Upper lobe of left lung (tissue), 6 donors: ENCODE measurements around the gene TRIM14. TPM values are rescaled to one million over a fixed set of nuclear protein-coding genes. Genes with fewer than 3 reads are reported as not detected.
"Not testable (repeated sequence)": the region's sequence is repeated elsewhere in the genome, so short reads cannot be mapped to it uniquely, and the experiment has no call there.

Experiments used
- ATAC-seq, 2 donors: fragments of 200-7000 bp; cut with Tn5 transposase; one replicate each; pipeline ENCODE4 v1.9.1; 2022; ENCODE audit warnings: mild to moderate bottlenecking in 2 of 2, moderate library complexity in 2 of 2; ENCODE audit not compliant: low FRiP score in 2 of 2
- DNase-seq, 2 donors: peaks; one replicate each; pipeline ENCODE4 v3.0.0-alpha.2; 2019 to 2020
- H3K27ac ChIP-seq, 4 donors: fragments of 200-600 bp; sonication (generic); one replicate each; pipeline ENCODE4 v1.5.1; 2016 to 2019
- H3K27me3 ChIP-seq, 4 donors: fragments of 200-600 bp; sonication (generic); one replicate each; pipeline ENCODE4 v1.5.1; 2017 to 2019
- H3K36me3 ChIP-seq, 4 donors: fragments of 200-600 bp; sonication (generic); one replicate each; pipeline ENCODE4 v1.5.1; 2016 to 2019
- H3K4me1 ChIP-seq, 4 donors: fragments of 200-600 bp; sonication (generic); one replicate each; pipeline ENCODE4 v1.5.1; 2018 to 2019
- H3K4me3 ChIP-seq, 4 donors: fragments of 200-600 bp; sonication (generic); one replicate each; pipeline ENCODE4 v1.5.1; 2017 to 2019; ENCODE audit warnings: mild to moderate bottlenecking in 2 of 4, moderate library complexity in 1 of 4
- H3K9me3 ChIP-seq, 4 donors: fragments of 200-600 bp; sonication (generic); one replicate each; pipeline ENCODE4 v1.5.1; 2018 to 2019
- EP300 ChIP-seq, 4 donors: sonication (generic); formaldehyde crosslinking; IDR thresholded peaks; one replicate each; pipeline ENCODE4 v1.5.1; 2017; ENCODE audit warnings: antibody characterized with exemption in 4 of 4, control low read depth in 2 of 4
- POLR2A ChIP-seq, 4 donors: fragments of 450-650 bp; IDR thresholded peaks; one replicate each; pipeline ENCODE4 v1.5.1; 2016 to 2017; ENCODE audit warnings: antibody characterized with exemption in 4 of 4, mild to moderate bottlenecking in 2 of 4
- POLR2AphosphoS5 ChIP-seq, 2 donors: sonication (generic); formaldehyde crosslinking; IDR thresholded peaks; one replicate each; pipeline ENCODE4 v1.5.1; 2017; ENCODE audit warnings: antibody characterized with exemption in 2 of 2
- WGBS, 2 donors: methylation state at CpG; one replicate each; pipeline ENCODE4 v1.1.5; 2017 to 2018; 5-methylcytosine and 5-hydroxymethylcytosine counted together
- total RNA-seq, 6 donors: library from RNA; depleted of rRNA in 4 of 6; stranded (reverse); fragments of >200 nt in 4 of 6; gene quantifications; one replicate each; pipeline versions ENCODE4 v1.1.0 to v1.2.1, GENCODE V29; 2016 to 2021
- TF ChIP-seq, protein P1 (sequence below), 6 experiments: fragments of 450-650 bp in 4 of 6; fragments of 200-600 bp in 2 of 6; sonication (generic) in 2 of 6; IDR thresholded peaks; one replicate each; pipeline ENCODE4 v1.5.1; 2016 to 2019; ENCODE audit warnings: antibody characterized with exemption in 6 of 6
- donor health status: DM: no; HTN: no; CAD: no; lungs with moderate emphysema.
- donor health status: DM: no; HTN: yes; CAD: no; lungs with severe emphysema.

TRIM14 gene
- total RNA-seq, 6 donors from 2014 or later, result 28.6 to 52.1 (median 46.2) TPM

DNA sequence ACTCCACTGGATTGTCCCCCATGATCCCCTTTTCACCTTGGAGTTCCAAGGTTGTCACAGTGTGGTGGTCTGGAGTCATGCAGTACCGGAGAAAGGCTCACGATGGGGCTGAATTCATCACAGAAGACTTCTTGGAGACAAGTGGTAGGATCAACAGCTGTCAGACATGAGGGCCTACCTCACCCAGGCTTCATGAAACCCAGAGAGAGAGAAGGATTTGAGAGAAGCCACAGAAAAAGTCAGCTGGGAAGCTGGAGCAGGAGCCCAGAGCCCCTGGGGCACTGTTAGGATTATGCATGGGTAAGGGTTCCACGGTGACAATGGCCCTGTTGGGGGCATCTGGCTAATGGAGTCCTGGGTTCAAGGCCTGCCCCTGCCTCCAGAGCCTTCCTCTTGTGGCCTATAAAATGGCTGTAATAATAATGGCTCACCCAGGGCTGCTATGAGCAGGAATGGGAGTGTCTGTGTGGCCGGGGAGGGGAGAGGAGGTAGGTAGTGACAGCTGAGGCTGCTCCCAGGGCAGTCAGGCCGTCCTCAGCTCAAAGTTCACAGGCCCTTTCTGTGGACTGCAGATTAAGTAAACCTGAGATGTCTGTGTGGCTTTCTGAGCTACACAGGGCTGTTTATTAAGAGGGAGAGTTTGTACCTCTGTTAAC, 910 bp downstream of the TRIM14 start:
- no peaks in the 10 kb centered on the region for H3K27me3 ChIP-seq

DNA sequence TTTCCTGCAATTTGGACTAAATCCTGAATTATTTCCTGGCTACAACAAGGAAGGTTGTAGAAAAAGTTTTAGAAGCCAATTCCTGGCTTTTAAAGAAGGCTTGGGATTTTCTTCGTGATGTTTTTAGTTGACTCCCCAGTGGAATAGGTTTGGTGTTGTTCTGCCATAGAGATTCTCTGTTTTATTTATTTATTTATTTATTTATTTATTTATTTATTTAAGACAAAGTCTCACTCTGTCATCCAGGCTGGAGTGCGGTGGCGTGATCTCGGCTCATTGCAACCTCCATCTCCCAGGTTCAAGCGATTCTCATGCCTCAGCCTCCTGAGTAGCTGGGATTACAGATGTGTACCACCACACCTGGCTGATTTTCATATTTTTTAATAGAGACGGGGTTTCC, 1.9 kb downstream of the TRIM14 start:
- not testable (repeated sequence) for DNase-seq, H3K36me3 ChIP-seq, H3K9me3 ChIP-seq, H3K4me3 ChIP-seq, H3K27me3 ChIP-seq, ATAC-seq
- 93 to 97% methylated on average over 6 of the region's 6 CpGs for WGBS, 2 donors
- H3K27ac ChIP-seq, result peak overlapping the region in 1 of 4 donors; percentile 86
- peaks cover 25 to 45% (median 33%) of the 10 kb centered on the region in 4 donors for H3K4me1 ChIP-seq

More for the DNA sequence above, 910 bp downstream of the TRIM14 start:
- peaks cover 25 to 45% (median 33%) of the 10 kb centered on the region in 4 donors for H3K4me1 ChIP-seq
- ATAC-seq (peak in 1 of 2 donors; percentile 40), DNase-seq (no peak)
- peak overlapping the region; percentile 76 to 88 (median 86) for H3K27ac ChIP-seq
- H3K4me3 ChIP-seq, result peak overlapping the region in 3 of 4 donors; percentile 77 to 85 (median 81)
- no peaks in the 10 kb centered on the region for H3K36me3 ChIP-seq
- H3K9me3 ChIP-seq, result no peaks in the 10 kb centered on the region
- 43 to 52% methylated on average over 3 to 5 of the region's 5 CpGs for WGBS, 2 donors
- TF ChIP-seq POLR2A (IDR thresholded peaks at IDR 0.05), result no peak
- TF ChIP-seq, protein P1, sequence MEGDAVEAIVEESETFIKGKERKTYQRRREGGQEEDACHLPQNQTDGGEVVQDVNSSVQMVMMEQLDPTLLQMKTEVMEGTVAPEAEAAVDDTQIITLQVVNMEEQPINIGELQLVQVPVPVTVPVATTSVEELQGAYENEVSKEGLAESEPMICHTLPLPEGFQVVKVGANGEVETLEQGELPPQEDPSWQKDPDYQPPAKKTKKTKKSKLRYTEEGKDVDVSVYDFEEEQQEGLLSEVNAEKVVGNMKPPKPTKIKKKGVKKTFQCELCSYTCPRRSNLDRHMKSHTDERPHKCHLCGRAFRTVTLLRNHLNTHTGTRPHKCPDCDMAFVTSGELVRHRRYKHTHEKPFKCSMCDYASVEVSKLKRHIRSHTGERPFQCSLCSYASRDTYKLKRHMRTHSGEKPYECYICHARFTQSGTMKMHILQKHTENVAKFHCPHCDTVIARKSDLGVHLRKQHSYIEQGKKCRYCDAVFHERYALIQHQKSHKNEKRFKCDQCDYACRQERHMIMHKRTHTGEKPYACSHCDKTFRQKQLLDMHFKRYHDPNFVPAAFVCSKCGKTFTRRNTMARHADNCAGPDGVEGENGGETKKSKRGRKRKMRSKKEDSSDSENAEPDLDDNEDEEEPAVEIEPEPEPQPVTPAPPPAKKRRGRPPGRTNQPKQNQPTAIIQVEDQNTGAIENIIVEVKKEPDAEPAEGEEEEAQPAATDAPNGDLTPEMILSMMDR (IDR thresholded peaks at IDR 0.05), result peak in 5 of 6 experiments; percentile 7 to 30 (median 21)

DNA sequence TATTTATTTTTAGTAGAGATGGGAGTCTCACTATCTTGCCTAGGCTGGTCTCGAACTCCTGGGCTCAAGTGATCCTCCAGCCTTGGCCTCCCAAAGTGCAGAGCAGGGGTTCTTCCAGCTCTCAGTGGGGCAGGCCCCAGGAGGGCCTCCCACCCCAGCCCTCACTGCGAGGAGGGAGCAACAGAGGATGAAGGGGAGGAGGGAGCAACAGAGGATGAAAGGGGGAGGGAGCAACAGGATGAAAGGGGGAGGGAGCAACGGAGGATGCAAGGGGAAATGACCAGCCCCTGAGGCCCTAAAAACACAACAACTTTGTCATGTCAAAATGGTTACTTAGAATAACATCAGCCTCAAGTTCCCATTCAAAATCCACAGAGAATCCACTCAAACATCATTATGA, 10.0 kb downstream of the TRIM14 start:
- no peak for TF ChIP-seq EP300 (IDR thresholded peaks at IDR 0.05)
- TF ChIP-seq, protein P1 (IDR thresholded peaks at IDR 0.05), result no peak
- no peak for TF ChIP-seq POLR2AphosphoS5 (IDR thresholded peaks at IDR 0.05)
- no peak for TF ChIP-seq POLR2A (IDR thresholded peaks at IDR 0.05)
- H3K4me1 ChIP-seq, result peaks cover 0 to 10% (median 5%) of the 10 kb centered on the region in 4 donors
- peaks cover 0 to 6% (median 0%) of the 10 kb centered on the region in 4 donors for H3K36me3 ChIP-seq
- no peaks in the 10 kb centered on the region for H3K9me3 ChIP-seq
- H3K27me3 ChIP-seq, result no peaks in the 10 kb centered on the region
- H3K27ac ChIP-seq, result peak overlapping the region in 2 of 4 donors; percentile 65 to 67
- WGBS, 2 donors, result 64 to 72% methylated on average over 3 of the region's 3 CpGs
- H3K4me3 ChIP-seq, result no peak overlapping the region
- ATAC-seq (no peak), DNase-seq (no peak)

DNA sequence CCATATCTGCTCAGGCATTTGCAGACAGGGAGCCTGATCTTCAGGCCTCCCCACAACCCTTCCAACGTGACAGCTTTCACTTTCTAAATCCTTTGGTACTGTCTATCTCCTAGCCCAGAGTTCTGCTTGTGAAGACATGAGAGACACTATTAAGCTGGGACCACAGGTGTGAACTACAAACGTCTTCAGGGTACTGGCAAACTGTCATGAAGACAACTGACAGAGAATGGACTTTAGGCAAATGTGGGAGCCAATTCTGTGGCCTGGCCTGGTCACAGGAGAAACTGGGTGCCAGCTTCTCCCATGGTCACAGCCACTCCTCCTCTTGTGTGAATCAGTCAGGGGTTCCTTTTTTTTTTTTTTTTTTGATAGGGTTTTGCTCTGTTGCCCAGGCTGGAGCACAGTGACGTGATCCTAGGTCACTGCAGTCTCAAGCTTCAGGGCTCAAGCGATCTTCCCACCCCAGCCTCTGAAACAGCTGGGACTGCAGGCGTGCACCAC, 10.4 kb downstream of the TRIM14 start:
- DNase-seq (peak in 1 of 2 donors; percentile 40), ATAC-seq (peak; percentile 50 to 71)
- H3K4me3 ChIP-seq, result no peak overlapping the region
- H3K9me3 ChIP-seq, result no peaks in the 10 kb centered on the region
- peak overlapping the region; percentile 19 to 67 (median 56) for H3K27ac ChIP-seq
- H3K27me3 ChIP-seq, result no peaks in the 10 kb centered on the region
- peaks cover 0 to 12% (median 5%) of the 10 kb centered on the region in 4 donors for H3K4me1 ChIP-seq
- peaks cover 0 to 6% (median 0%) of the 10 kb centered on the region in 4 donors for H3K36me3 ChIP-seq
- TF ChIP-seq POLR2AphosphoS5 (IDR thresholded peaks at IDR 0.05), result no peak
- TF ChIP-seq EP300 (IDR thresholded peaks at IDR 0.05), result no peak
- WGBS, 2 donors, result 58 to 64% methylated on average over 5 of the region's 5 CpGs

DNA sequence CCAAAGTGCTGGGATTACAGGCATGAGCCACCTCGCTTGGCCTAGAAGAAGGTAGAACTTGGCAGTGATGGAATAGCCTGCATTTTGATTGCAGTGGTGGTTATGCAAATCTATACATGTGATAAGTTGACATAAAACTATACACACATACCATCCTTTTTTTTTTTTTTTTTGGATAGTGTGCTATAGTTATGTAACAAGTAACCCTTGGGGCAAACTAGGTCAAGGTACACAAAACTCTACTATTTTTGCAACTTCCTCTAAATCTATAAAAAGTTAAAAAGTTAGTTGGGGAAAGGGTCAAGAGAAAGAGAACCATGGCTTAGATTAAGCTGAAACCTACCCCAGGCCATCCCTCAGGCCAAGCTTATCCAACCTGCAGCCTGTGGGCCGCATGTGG, 11.1 kb downstream of the TRIM14 start:
- DNase-seq (no peak), ATAC-seq (peak in 1 of 2 donors; percentile 8)
- peaks cover 0 to 14% (median 7%) of the 10 kb centered on the region in 4 donors for H3K4me1 ChIP-seq
- peak overlapping the region; percentile 19 to 67 (median 56) for H3K27ac ChIP-seq
- WGBS, 2 donors, result 89 to 92% methylated on average over 2 of the region's 2 CpGs
- no peaks in the 10 kb centered on the region for H3K27me3 ChIP-seq
- no peak overlapping the region for H3K4me3 ChIP-seq
- H3K9me3 ChIP-seq, result no peaks in the 10 kb centered on the region
- TF ChIP-seq EP300 (IDR thresholded peaks at IDR 0.05), result no peak
- H3K36me3 ChIP-seq, result peaks cover 0 to 6% (median 0%) of the 10 kb centered on the region in 4 donors

DNA sequence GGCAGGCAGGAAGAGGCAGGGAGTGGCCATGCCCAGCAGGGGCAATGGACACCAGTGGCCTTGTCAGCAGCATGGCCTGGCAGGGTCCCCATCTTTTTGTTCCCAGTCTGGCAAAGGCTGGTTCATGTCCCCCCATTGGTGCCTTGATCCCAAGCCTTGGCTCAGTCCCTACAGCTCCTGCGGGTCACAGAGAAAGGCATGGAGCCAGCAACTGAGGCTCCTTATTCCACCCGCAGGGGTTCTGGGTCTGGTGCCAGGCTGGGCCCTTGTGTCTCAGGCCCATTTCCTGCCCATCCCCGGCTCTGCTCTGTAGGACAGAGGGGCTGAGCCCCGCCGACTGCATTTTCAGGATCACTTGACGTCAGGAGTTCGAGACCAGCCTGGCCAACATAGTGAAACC, 14.0 kb downstream of the TRIM14 start:
- H3K27me3 ChIP-seq, result no peaks in the 10 kb centered on the region
- H3K4me3 ChIP-seq, result no peak overlapping the region
- ATAC-seq (no peak), DNase-seq (no peak)
- peaks cover 0 to 6% (median 0%) of the 10 kb centered on the region in 4 donors for H3K36me3 ChIP-seq
- peak overlapping the region in 1 of 4 donors; percentile 71 for H3K27ac ChIP-seq
- no peaks in the 10 kb centered on the region for H3K9me3 ChIP-seq
- TF ChIP-seq POLR2AphosphoS5 (IDR thresholded peaks at IDR 0.05) (no peak), POLR2A (IDR thresholded peaks at IDR 0.05) (no peak), EP300 (IDR thresholded peaks at IDR 0.05) (no peak)
- TF ChIP-seq, protein P1 (IDR thresholded peaks at IDR 0.05), result no peak
- H3K4me1 ChIP-seq, result peaks cover 4 to 23% (median 17%) of the 10 kb centered on the region in 4 donors
- WGBS, 2 donors, result 95 to 98% methylated on average over 3 to 7 of the region's 7 CpGs
